K562 (cell line): ENCODE measurements around the gene IFI27L1. TPM values are rescaled to one million over a fixed set of nuclear protein-coding genes. Genes with fewer than 3 reads are reported as not detected.
A peak's percentile ranks its signal among the peaks of the same experiment; 100 is the strongest.

Experiments used
- ATAC-seq: fragments of 200-7000 bp; cut with Tn5 transposase; 3 replicates; pipeline ENCODE4 v1.9.1; 2020; ENCODE audit warnings: moderate library complexity
- BruUV-seq: library from RNA; stranded (reverse); fragments of 400-500 nt; replicated peaks from 2 replicates; lab custom pipeline; 2021; lab: Mats Ljungman, UMichigan
- CTCF ChIA-PET: fragments of 300-600 bp; formaldehyde crosslinking; extraction: SDS; loops from one replicate; lab custom pipeline; 2021; ENCODE audit warnings: low intra/inter-chr PET ratio; lab: Yijun Ruan, JAX
- POLR2A ChIA-PET: fragments of 300-600, 350-650 bp; sonication (Branson Sonifier 250); formaldehyde crosslinking; extraction: SDS; loops from one replicate; lab custom pipeline; 2021; ENCODE audit warnings: antibody characterized with exemption, inconsistent platforms; lab: Yijun Ruan, JAX
- DNase-seq, 4 experiments: peaks; one replicate each; pipeline versions ENCODE4 v3.0.0 to v3.0.0-alpha.2; 2011 to 2018; ENCODE audit warnings: low spot score in 3 of 4, mixed read lengths in 3 of 4; ENCODE audit errors: extremely low read depth in 1 of 4
- FAIRE-seq: peaks from 2 replicates; lab custom pipeline; 2011; peaks lifted over from hg19 to GRCh38; lab: Jason Lieb, UNC
- H2AFZ ChIP-seq: 2 replicates; pipeline ENCODE4 v1.6.0; 2011; ENCODE audit warnings: low read depth, low read length, control low read depth, inconsistent platforms
- H3K27ac ChIP-seq: fragments of 200-600 bp; 3 replicates; pipeline ENCODE4 v1.8.0; 2011; ENCODE audit warnings: low read depth, mild to moderate bottlenecking, control low read depth, inconsistent platforms, low read length, moderate library complexity, mixed read lengths; ENCODE audit errors: extremely low read depth
- H3K27me3 ChIP-seq, 2 experiments: fragments of 300-600 bp in 1 of 2; 2 replicates in 1 of 2; 3 replicates in 1 of 2; pipeline versions ENCODE4 v1.6.0 to v1.8.0; 2011; ENCODE audit warnings: inconsistent platforms in 2 of 2, low read length in 2 of 2, mild to moderate bottlenecking in 1 of 2, mixed read lengths in 1 of 2, moderate library complexity in 1 of 2; ENCODE audit not compliant: control insufficient read depth in 2 of 2, insufficient read depth in 2 of 2
- H3K36me3 ChIP-seq: fragments of 300-600 bp; 3 replicates; pipeline ENCODE4 v1.8.0; 2011; ENCODE audit warnings: mild to moderate bottlenecking, low read length, inconsistent platforms; ENCODE audit not compliant: control insufficient read depth, insufficient read depth
- H3K4me1 ChIP-seq, 2 experiments: fragments of 200-600 bp in 1 of 2; replicated peaks in 1 of 2; 2 replicates in 1 of 2; 3 replicates in 1 of 2; pipeline versions ENCODE4 v1.5.1 to v1.8.0; 2011; ENCODE audit warnings: inconsistent platforms in 2 of 2, low read length in 2 of 2, mild to moderate bottlenecking in 1 of 2, mixed read lengths in 1 of 2, moderate library complexity in 1 of 2; ENCODE audit not compliant: control insufficient read depth in 2 of 2, insufficient read depth in 2 of 2
- H3K4me2 ChIP-seq: 2 replicates; pipeline ENCODE4 v1.6.1; 2011; ENCODE audit warnings: low read length, control low read depth, inconsistent platforms, mixed read lengths; ENCODE audit not compliant: insufficient read depth
- H3K4me3 ChIP-seq: fragments of 200-600 bp; sonication (generic), shearing (Covaris generic); 2 replicates; pipeline ENCODE4 v1.5.1; 2016; ENCODE audit warnings: control low read depth, inconsistent platforms
- H3K79me2 ChIP-seq: fragments of 200-600 bp; 3 replicates; pipeline ENCODE4 v1.8.0; 2011; ENCODE audit warnings: low read length, inconsistent platforms; ENCODE audit not compliant: control insufficient read depth, insufficient read depth
- H3K9ac ChIP-seq, 2 experiments: 2 replicates each; pipeline versions ENCODE4 v1.6.0 to v1.6.1; 2011; ENCODE audit warnings: low read depth in 2 of 2, low read length in 2 of 2, control low read depth in 1 of 2, inconsistent platforms in 1 of 2, mild to moderate bottlenecking in 1 of 2, mixed read lengths in 1 of 2; ENCODE audit not compliant: insufficient read depth in 1 of 2
- H3K9me1 ChIP-seq: one replicate; pipeline ENCODE4 v1.6.0; 2011; ENCODE audit warnings: inconsistent platforms, mild to moderate bottlenecking, low read length, moderate library complexity; ENCODE audit not compliant: control insufficient read depth, insufficient read depth
- H3K9me3 ChIP-seq: replicated peaks from 2 replicates; pipeline ENCODE4 v1.5.1; 2011; ENCODE audit warnings: low read depth, low read length, inconsistent platforms; ENCODE audit not compliant: control insufficient read depth, insufficient read depth
- H4K20me1 ChIP-seq: replicated peaks from 2 replicates; pipeline ENCODE4 v1.6.1; 2011; ENCODE audit warnings: low read length, inconsistent platforms, mixed read lengths; ENCODE audit not compliant: control insufficient read depth, insufficient read depth
- CTCF ChIP-seq, 3 experiments: IDR thresholded peaks in 2 of 3; conservative IDR thresholded peaks in 1 of 3; 2 replicates each; pipeline ENCODE4 v1.5.1; 2011 to 2012; ENCODE audit warnings: low read length in 3 of 3, mild to moderate bottlenecking in 3 of 3, control low read depth in 2 of 3, improper control_type of control experiment in 1 of 3, inconsistent platforms in 1 of 3, low read depth in 1 of 3, mixed read lengths in 1 of 3, moderate library complexity in 1 of 3; ENCODE audit not compliant: insufficient read depth in 2 of 3
- DEAF1 ChIP-seq: fragments of 450-650 bp; formaldehyde crosslinking; IDR thresholded peaks from 2 replicates; pipeline ENCODE4 v1.4.0; 2020; ENCODE audit warnings: mild to moderate bottlenecking, moderate library complexity
- NFIC ChIP-seq: fragments of 450-650 bp; IDR thresholded peaks from 2 replicates; pipeline ENCODE4 v1.6.1; 2017; ENCODE audit warnings: mild to moderate bottlenecking, inconsistent platforms
- REST ChIP-seq, 2 experiments: fragments of 450-650 bp; formaldehyde crosslinking in 1 of 2; IDR thresholded peaks; 2 replicates each; pipeline versions ENCODE4 v1.4.0 to v1.6.1; 2014 to 2020; ENCODE audit warnings: mild to moderate bottlenecking in 2 of 2, borderline replicate concordance in 1 of 2, low read depth in 1 of 2
- SMC3 ChIP-seq: conservative IDR thresholded peaks from 2 replicates; pipeline ENCODE4 v1.6.1; 2011; ENCODE audit warnings: low read depth, low read length, improper control_type of control experiment; ENCODE audit not compliant: insufficient read depth
- TAF1 ChIP-seq: IDR thresholded peaks from 2 replicates; pipeline ENCODE4 v1.6.1; 2011; ENCODE audit warnings: mild to moderate bottlenecking, low read length, moderate library complexity; ENCODE audit not compliant: insufficient read depth, control insufficient read depth, severe bottlenecking; ENCODE audit errors: extremely low read depth
- TGIF2 ChIP-seq: sonication (generic); formaldehyde crosslinking; IDR thresholded peaks from 2 replicates; pipeline ENCODE4 v1.8.1; 2022; ENCODE audit warnings: mild to moderate bottlenecking, missing genetic modification reagents, moderate library complexity
- WGBS: fragments of 100-300 bp; shearing (Covaris generic); methylation state at CpG from one replicate; pipeline ENCODE4 v1.1.6; 2016; ENCODE audit warnings: low coverage, mixed read lengths; ENCODE audit not compliant: insufficient coverage; ENCODE audit errors: missing lambda C conversion rate; 5-methylcytosine and 5-hydroxymethylcytosine counted together
- in situ Hi-C: fragments of 300-500 bp; cut with MboI; formaldehyde crosslinking; loops from 4 replicates; pipeline ENCODE4 v1.15.0; 2018; ENCODE audit warnings: inconsistent platforms, mixed read lengths
- intact Hi-C: fragments of 100-400 bp; cut with micrococcal nuclease; formaldehyde crosslinking; loops from 2 replicates; pipeline ENCODE4 v1.14.2; 2022
- polyA plus RNA-seq, 8 experiments: library from polyadenylated mRNA; depleted of rRNA in 4 of 8; stranded (reverse) in 5 of 8; unstranded in 3 of 8; fragments of >200 nt; fragmentation: Nextera tagmentation in 2 of 8; fragmentation: Illumina TruSeq in 1 of 8; extraction: Ambion mirVana in 2 of 8; extraction: Trizol in 1 of 8; gene quantifications; 2 replicates each; pipeline versions ENCODE4 v1.2.1 to v1.2.3, GENCODE V29; 2011 to 2014; ENCODE audit warnings: inconsistent platforms in 1 of 8, missing spikeins in 1 of 8
- total RNA-seq, 7 experiments: library from RNA; depleted of rRNA in 6 of 7; stranded (reverse); fragments of >200 nt in 6 of 7; fragmentation: Illumina TruSeq in 2 of 7; extraction: Trizol in 2 of 7; gene quantifications; 2 replicates each; pipeline versions ENCODE4 v1.2.1 to v1.2.3, GENCODE V29; 2011 to 2021; ENCODE audit warnings: low replicate concordance in 1 of 7

Gene IFI27L1
- total and polyA plus RNA-seq, 9 of the 15 experiments (the other 6 are each of a cell fraction or from before 2014, with no cell fraction given), result 14.5 to 28.0 (median 23.8) TPM

- Histone ChIP-seq H3K9me1 (no peaks in the 10 kb centered on the region), H3K4me1 (no peaks in the 10 kb centered on the region; a peak in 2 of 5 replicates), H2AFZ (no peak overlapping the region), H3K27ac (no peak overlapping the region), H3K9me3 (no peaks in the 10 kb centered on the region; the same call in 1 of the 2 replicates), H3K36me3 (no peaks in the 10 kb centered on the region), H3K27me3 (peaks cover 0 to 15% of the 10 kb centered on the region in 2 experiments; a peak in 2 of 5 replicates), H4K20me1 (no peaks in the 10 kb centered on the region), H3K4me2 (no peak overlapping the region), H3K9ac (no peak overlapping the region), H3K4me3 (no peak overlapping the region), H3K79me2 (no peaks in the 10 kb centered on the region)
- WGBS, result 12% methylated on average over 15 of the region's 18 CpGs
- in situ Hi-C loops (loop anchor here (5.0 kb wide), 1 partner anchor 99 kb away; no protein-coding TSS in a partner anchor), intact Hi-C loops (loop anchor here (1.0 to 2.0 kb wide), 2 partner anchors 44 to 100 kb away; no protein-coding TSS in a partner anchor)
- ChIA-PET CTCF (interaction anchor here (0.9 to 2.1 kb wide), 4 partner anchors 44 to 197 kb away, joined by 4 to 16 read pairs (median 10); no protein-coding TSS in a partner anchor), POLR2A (interaction anchor here (0.6 kb wide), 3 partner anchors 27 to 114 kb away, joined by 3 to 4 read pairs (median 3); no protein-coding TSS in a partner anchor)
- peak; percentile 55 to 77 (median 58) for DNase-seq
- peak; percentile 89 for FAIRE-seq
- peak; percentile 94 for ATAC-seq
- BruUV-seq, result no TSS peak
- TF ChIP-seq TAF1, result no peak
- no peak for TF ChIP-seq TGIF2 (CRISPR knock-in tag)
- TF ChIP-seq SMC3, result peak; percentile 81
- peak; percentile 87 to 90 (median 89) for TF ChIP-seq CTCF (IDR thresholded peaks at IDR 0.05 in 2 of 3, conservative IDR thresholded peaks at IDR 0.05 in 1 of 3; ENCODE audit: insufficient read depth in 2 of 3, low read depth in 1 of 3, low read length in 3 of 3)
- peak; percentile 71 for TF ChIP-seq REST (IDR thresholded peaks at IDR 0.05; ENCODE audit: borderline replicate concordance)
- no peak for TF ChIP-seq REST (CRISPR knock-in tag; IDR thresholded peaks at IDR 0.05; ENCODE audit: low read depth)
- TF ChIP-seq NFIC, result peak; percentile 64
- TF ChIP-seq DEAF1 (CRISPR knock-in tag), result 0 out of 2 replicates have a peak, but pooled peaks have one; percentile 40
These were observed 55.6 kb downstream of the IFI27L1 start for GRCh38 chr14:94136575-94137331.
